Mesenchymal stem cell (in vitro differentiated cells and primary cell): ENCODE measurements around the gene GNAZ.
A peak's percentile ranks its signal among the peaks of the same experiment; 100 is the strongest.

ENCODE experiments used
- DNase-seq: peaks from one replicate; pipeline ENCODE4 v3.0.0-alpha.2; 2013
- H2AFZ ChIP-seq: one replicate; pipeline ENCODE4 v1.6.1; 2013; ENCODE audit warnings: low read depth, mild to moderate bottlenecking, control low read depth, inconsistent platforms, low read length, moderate library complexity
- H2AK5ac ChIP-seq: 2 replicates; pipeline ENCODE4 v1.6.1; 2013; ENCODE audit warnings: low read length, moderate library complexity, mild to moderate bottlenecking, inconsistent platforms; ENCODE audit not compliant: severe bottlenecking
- H2BK120ac ChIP-seq: one replicate; pipeline ENCODE4 v1.6.1; 2013; ENCODE audit warnings: low read depth, mild to moderate bottlenecking, inconsistent platforms, low read length, moderate library complexity
- H2BK12ac ChIP-seq, 2 experiments: one replicate each; pipeline ENCODE4 v1.6.1; 2013; ENCODE audit warnings: inconsistent platforms in 2 of 2, low read length in 2 of 2, mild to moderate bottlenecking in 2 of 2, moderate library complexity in 2 of 2, control low read depth in 1 of 2
- H2BK15ac ChIP-seq: one replicate; pipeline ENCODE4 v1.6.1; 2013; ENCODE audit warnings: mild to moderate bottlenecking, low read depth, inconsistent platforms; ENCODE audit not compliant: poor library complexity, severe bottlenecking
- H2BK5ac ChIP-seq: 2 replicates; pipeline ENCODE4 v1.6.1; 2013; ENCODE audit warnings: low read depth, mild to moderate bottlenecking, low read length, control low read depth, inconsistent platforms; ENCODE audit not compliant: poor library complexity, severe bottlenecking
- H3K14ac ChIP-seq, 2 experiments: one replicate each; pipeline ENCODE4 v1.6.1; 2013; ENCODE audit warnings: inconsistent platforms in 2 of 2, low read length in 2 of 2, control low read depth in 1 of 2, mild to moderate bottlenecking in 1 of 2, moderate library complexity in 1 of 2
- H3K18ac ChIP-seq, 2 experiments: one replicate each; pipeline ENCODE4 v1.6.1; 2013; ENCODE audit warnings: inconsistent platforms in 2 of 2, low read length in 2 of 2, control low read depth in 1 of 2, low read depth in 1 of 2, mild to moderate bottlenecking in 1 of 2
- H3K23ac ChIP-seq, 2 experiments: one replicate each; pipeline ENCODE4 v1.6.1; 2013; ENCODE audit warnings: inconsistent platforms in 2 of 2, low read length in 2 of 2, mild to moderate bottlenecking in 2 of 2, moderate library complexity in 2 of 2, control low read depth in 1 of 2
- H3K27ac ChIP-seq: 2 replicates; pipeline ENCODE4 v1.5.1; 2013; ENCODE audit warnings: mild to moderate bottlenecking, moderate library complexity, low read length, control low read depth, inconsistent platforms; ENCODE audit not compliant: poor library complexity, severe bottlenecking
- H3K27me3 ChIP-seq, 2 experiments: 2 replicates each; pipeline versions ENCODE4 v1.6.1 to v1.7.0; 2013; ENCODE audit warnings: low read length in 2 of 2, mild to moderate bottlenecking in 2 of 2, moderate library complexity in 2 of 2, control low read depth in 1 of 2, inconsistent platforms in 1 of 2; ENCODE audit not compliant: control insufficient read depth in 1 of 2, insufficient read depth in 1 of 2
- H3K36me3 ChIP-seq, 2 experiments: 2 replicates each; pipeline versions ENCODE4 v1.6.1 to v1.7.0; 2013; ENCODE audit warnings: low read length in 2 of 2, control low read depth in 1 of 2, inconsistent platforms in 1 of 2, low read depth in 1 of 2, mild to moderate bottlenecking in 1 of 2; ENCODE audit not compliant: insufficient read depth in 2 of 2, control insufficient read depth in 1 of 2
- H3K4ac ChIP-seq, 2 experiments: one replicate each; pipeline ENCODE4 v1.6.1; 2013; ENCODE audit warnings: inconsistent platforms in 2 of 2, low read length in 2 of 2, mild to moderate bottlenecking in 2 of 2, moderate library complexity in 2 of 2, control low read depth in 1 of 2, low read depth in 1 of 2
- H3K4me1 ChIP-seq: 2 replicates; pipeline ENCODE4 v1.6.1; 2013; ENCODE audit warnings: low read depth, low read length, control low read depth; ENCODE audit not compliant: control insufficient read depth, insufficient read depth
- H3K4me2 ChIP-seq: 2 replicates; pipeline ENCODE4 v1.6.1; 2013; ENCODE audit warnings: low read length, mild to moderate bottlenecking, inconsistent platforms; ENCODE audit not compliant: poor library complexity, severe bottlenecking
- H3K4me3 ChIP-seq, 2 experiments: 2 replicates each; pipeline versions ENCODE4 v1.5.1 to v1.7.0; 2013; ENCODE audit warnings: low read length in 2 of 2, mild to moderate bottlenecking in 2 of 2, control low read depth in 1 of 2, low read depth in 1 of 2; ENCODE audit not compliant: insufficient read depth in 1 of 2
- H3K79me1 ChIP-seq: replicated peaks from 2 replicates; pipeline ENCODE4 v1.6.1; 2013; ENCODE audit warnings: mild to moderate bottlenecking, control low read depth, low read length, inconsistent platforms; ENCODE audit not compliant: poor library complexity, severe bottlenecking
- H3K9ac ChIP-seq: 2 replicates; pipeline ENCODE4 v1.7.0; 2013; ENCODE audit warnings: mild to moderate bottlenecking, low read length, moderate library complexity
- H3K9me3 ChIP-seq: 2 replicates; pipeline ENCODE4 v1.7.0; 2013; ENCODE audit warnings: mild to moderate bottlenecking, low read length; ENCODE audit not compliant: control insufficient read depth
- H4K8ac ChIP-seq: one replicate; pipeline ENCODE4 v1.6.1; 2013; ENCODE audit warnings: inconsistent platforms, mild to moderate bottlenecking, low read length, moderate library complexity
- H4K91ac ChIP-seq: one replicate; pipeline ENCODE4 v1.6.1; 2013; ENCODE audit warnings: mild to moderate bottlenecking, low read length, inconsistent platforms
- WGBS: methylation state at CpG from one replicate; pipeline ENCODE4 v1.1.7; 2013; ENCODE audit warnings: mixed read lengths; 5-methylcytosine and 5-hydroxymethylcytosine counted together

Gene GNAZ

DNA sequence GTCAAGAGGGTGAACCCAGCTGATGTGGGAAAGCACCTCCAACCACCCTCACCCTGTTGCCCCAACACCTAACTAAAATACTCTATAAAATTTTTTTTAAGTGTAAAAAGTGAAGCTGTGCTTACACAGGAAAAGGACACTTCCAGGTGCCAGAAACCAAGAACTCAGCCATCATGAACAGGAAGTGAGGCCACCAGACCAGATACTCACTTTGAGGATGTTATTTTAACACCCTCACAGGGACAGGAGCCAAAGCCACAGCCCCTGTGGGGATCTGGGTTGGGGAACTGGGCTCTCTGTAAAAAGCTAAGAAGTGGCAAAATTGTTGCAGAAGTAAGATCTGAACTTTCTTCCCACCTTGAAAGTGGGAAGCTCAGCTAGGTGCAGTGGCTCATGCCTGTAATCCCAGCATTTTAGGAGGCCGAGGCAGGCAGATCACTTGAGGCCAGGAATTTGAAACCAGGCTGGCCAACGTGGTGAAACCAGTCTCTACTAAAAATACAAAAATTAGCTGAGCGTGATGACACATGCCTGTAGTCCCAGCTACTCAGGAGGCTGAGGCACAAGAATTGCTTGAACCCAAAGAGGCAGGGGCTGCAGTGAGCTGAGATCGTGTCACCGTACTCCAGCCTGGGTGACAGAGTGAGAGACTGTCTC, 67.7 kb downstream of the GNAZ start:
- no peak overlapping the region for H2BK120ac ChIP-seq
- no peak overlapping the region for H3K14ac ChIP-seq
- WGBS: 77% methylated on average over 5 of the region's 5 CpGs
- no peaks in the 10 kb centered on the region for H3K79me1 ChIP-seq
- peaks cover 11% of the 10 kb centered on the region for H3K4me1 ChIP-seq
- no peak for DNase-seq
- no peak overlapping the region for H4K91ac ChIP-seq
- no peak overlapping the region for H2AK5ac ChIP-seq
- H3K4me3 ChIP-seq: no peak overlapping the region
- no peaks in the 10 kb centered on the region for H3K9me3 ChIP-seq
- no peak overlapping the region for H3K27ac ChIP-seq
- H2AFZ ChIP-seq: no peak overlapping the region
- H3K18ac ChIP-seq: no peak overlapping the region
- H3K9ac ChIP-seq: no peak overlapping the region
- H3K36me3 ChIP-seq: no peaks in the 10 kb centered on the region
- H3K4ac ChIP-seq: no peak overlapping the region
- no peak overlapping the region for H2BK15ac ChIP-seq
- H4K8ac ChIP-seq: no peak overlapping the region
- H2BK12ac ChIP-seq: no peak overlapping the region
- no peak overlapping the region for H3K4me2 ChIP-seq
- H3K27me3 ChIP-seq: peaks cover 0 to 4% of the 10 kb centered on the region in 2 experiments
- no peak overlapping the region for H3K23ac ChIP-seq
- no peak overlapping the region for H2BK5ac ChIP-seq

DNA sequence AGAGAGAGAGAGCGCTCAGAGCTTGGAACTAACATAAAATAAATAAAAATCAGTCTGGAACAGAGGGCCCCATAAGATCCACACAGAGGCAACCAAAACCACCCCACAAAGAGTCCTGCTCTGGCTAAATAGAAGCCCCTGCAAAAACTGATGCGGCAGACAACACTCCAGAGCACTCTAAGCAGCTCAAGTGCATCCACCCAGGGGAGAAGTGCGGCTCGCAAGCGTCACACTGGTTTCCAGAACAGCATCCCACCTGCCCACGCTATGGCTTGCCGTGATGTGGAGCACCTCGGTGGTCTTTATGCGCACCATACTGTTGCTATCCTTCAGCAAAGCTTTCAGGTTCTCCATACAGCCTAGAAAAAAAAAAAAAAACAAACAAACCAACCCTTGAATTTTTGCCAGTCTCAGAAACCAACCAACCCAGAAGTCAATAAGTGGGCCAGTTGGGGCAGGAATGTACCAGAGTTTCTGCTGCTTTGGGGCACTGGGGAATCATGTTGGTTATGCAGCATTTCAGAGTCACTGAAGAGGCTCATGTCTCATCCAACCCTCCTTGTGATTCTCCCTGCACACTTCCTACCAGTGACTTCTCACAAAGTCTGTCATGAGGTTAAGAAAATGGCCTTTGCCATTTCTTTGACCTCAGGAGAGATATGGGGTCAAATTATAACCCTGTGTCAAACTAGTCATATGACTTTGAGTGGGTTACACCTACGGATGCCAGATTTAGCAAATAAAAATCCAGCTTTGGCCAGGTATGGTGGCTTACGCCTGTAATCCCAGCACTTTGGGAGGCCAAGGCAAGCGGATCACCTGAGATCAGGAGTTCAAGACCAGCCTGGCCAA, 68.5 kb downstream of the GNAZ start:
- 87% methylated on average over 11 of the region's 12 CpGs for WGBS

DNA sequence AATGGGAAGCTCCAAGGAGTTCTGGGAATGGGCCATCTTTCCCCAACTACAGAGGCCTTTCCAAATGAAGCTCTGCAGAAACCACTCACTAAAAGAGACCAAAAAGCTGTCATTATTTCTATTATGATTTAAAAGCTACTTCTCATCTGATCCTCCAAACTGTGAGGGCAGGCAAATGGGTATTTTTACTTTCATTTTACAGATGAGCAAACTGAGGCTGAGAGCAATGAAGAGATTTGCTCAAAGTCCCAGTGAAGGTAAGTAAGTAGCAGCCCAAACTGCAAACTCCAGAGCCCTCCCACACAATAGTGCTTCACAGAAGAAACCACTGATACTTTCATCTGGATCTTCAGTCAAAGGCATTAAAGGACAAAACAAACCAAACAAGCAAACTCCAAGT, 70.1 kb downstream of the GNAZ start:
- no peak overlapping the region for H3K27ac ChIP-seq
- H3K14ac ChIP-seq: no peak overlapping the region
- H3K9me3 ChIP-seq: no peaks in the 10 kb centered on the region
- H4K91ac ChIP-seq: no peak overlapping the region
- H3K4me2 ChIP-seq: no peak overlapping the region
- H3K4me3 ChIP-seq: no peak overlapping the region
- H2BK12ac ChIP-seq: no peak overlapping the region
- no peak overlapping the region for H2AFZ ChIP-seq
- no peaks in the 10 kb centered on the region for H3K27me3 ChIP-seq
- DNase-seq: no peak
- no peak overlapping the region for H3K4ac ChIP-seq
- H3K23ac ChIP-seq: no peak overlapping the region
- no peak overlapping the region for H3K9ac ChIP-seq
- H4K8ac ChIP-seq: no peak overlapping the region
- no peak overlapping the region for H2BK120ac ChIP-seq
- no peaks in the 10 kb centered on the region for H3K79me1 ChIP-seq
- H3K4me1 ChIP-seq: peaks cover 12% of the 10 kb centered on the region
- H2AK5ac ChIP-seq: no peak overlapping the region
- H3K36me3 ChIP-seq: no peaks in the 10 kb centered on the region
- no peak overlapping the region for H2BK15ac ChIP-seq
- no peak overlapping the region for H3K18ac ChIP-seq
- no peak overlapping the region for H2BK5ac ChIP-seq

More for the DNA sequence above, 68.5 kb downstream of the GNAZ start:
- H2BK120ac ChIP-seq: no peak overlapping the region
- H3K23ac ChIP-seq: no peak overlapping the region
- no peak overlapping the region for H3K14ac ChIP-seq
- H3K4me2 ChIP-seq: no peak overlapping the region
- DNase-seq: no peak
- H3K4me1 ChIP-seq: peaks cover 11% of the 10 kb centered on the region
- no peak overlapping the region for H2AFZ ChIP-seq
- no peaks in the 10 kb centered on the region for H3K36me3 ChIP-seq
- no peak overlapping the region for H2BK15ac ChIP-seq
- H3K4me3 ChIP-seq: no peak overlapping the region
- no peak overlapping the region for H2BK12ac ChIP-seq
- H3K27me3 ChIP-seq: no peaks in the 10 kb centered on the region
- H3K79me1 ChIP-seq: no peaks in the 10 kb centered on the region
- no peak overlapping the region for H2BK5ac ChIP-seq
- no peak overlapping the region for H3K4ac ChIP-seq
- H3K18ac ChIP-seq: no peak overlapping the region
- H4K91ac ChIP-seq: no peak overlapping the region
- H3K27ac ChIP-seq: no peak overlapping the region
- no peaks in the 10 kb centered on the region for H3K9me3 ChIP-seq
- no peak overlapping the region for H2AK5ac ChIP-seq
- H3K9ac ChIP-seq: no peak overlapping the region
- H4K8ac ChIP-seq: no peak overlapping the region

DNA sequence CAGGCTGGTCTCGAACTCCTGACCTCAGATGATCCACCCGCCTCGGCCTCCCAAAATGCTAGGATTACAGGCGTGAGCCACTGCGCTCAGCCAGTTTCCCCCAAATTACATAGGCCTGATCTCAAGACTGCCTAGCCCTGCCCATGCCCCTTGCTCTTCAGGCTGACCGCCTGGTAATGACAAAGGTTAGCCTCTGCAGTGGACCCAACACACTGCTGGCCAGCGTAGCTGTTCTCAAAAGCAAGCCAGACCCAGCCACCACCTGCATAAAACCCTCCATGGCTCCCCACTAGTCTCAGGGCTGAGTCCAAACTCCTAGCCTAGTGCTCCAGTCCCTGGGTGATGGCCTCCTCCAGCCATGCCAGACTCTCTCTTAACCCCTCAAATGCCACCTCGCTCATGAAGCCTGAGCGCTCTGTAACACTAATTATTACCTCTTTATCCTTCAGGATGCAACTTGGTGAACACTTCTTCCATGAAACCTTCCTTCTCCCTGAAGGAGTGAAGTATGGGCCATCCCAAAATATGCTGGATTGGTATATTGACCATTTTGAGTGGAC, 72.3 kb downstream of the GNAZ start:
- Histone ChIP-seq H2BK5ac (no peak overlapping the region), H4K91ac (no peak overlapping the region), H2BK12ac (no peak overlapping the region), H4K8ac (no peak overlapping the region), H3K18ac (no peak overlapping the region), H3K4ac (no peak overlapping the region), H3K14ac (peak overlapping the region in 1 of 2 experiments; percentile 3), H3K27ac (no peak overlapping the region), H2AFZ (no peak overlapping the region), H2BK15ac (no peak overlapping the region), H2AK5ac (peak overlapping the region; percentile 89), H3K4me1 (peaks cover 27% of the 10 kb centered on the region), H3K23ac (no peak overlapping the region), H3K4me3 (peak overlapping the region in 1 of 2 experiments; percentile 74), H3K36me3 (no peaks in the 10 kb centered on the region), H3K9me3 (no peaks in the 10 kb centered on the region), H2BK120ac (no peak overlapping the region), H3K27me3 (no peaks in the 10 kb centered on the region), H3K9ac (peak overlapping the region; percentile 94), H3K79me1 (peaks cover 2% of the 10 kb centered on the region), H3K4me2 (no peak overlapping the region)
- 94% methylated on average over 9 of the region's 9 CpGs for WGBS
- no peak for DNase-seq
